ENCODE results near the gene PTP4A2. TPM values are rescaled to one million over a fixed set of nuclear protein-coding genes. Genes with fewer than 3 reads are reported as not detected.

PTP4A2 gene
- total and polyA plus RNA-seq, 4 experiments from 2014 or later = 254 to 529 (median 339) TPM

GRCh38 chr1:31959521-31960340 is 21.6 kb upstream of the PTP4A2 start:
- no peaks in the 10 kb centered on the region for H3K27me3 Mint-ChIP-seq
- Histone ChIP-seq H3K27me3 (ENCODE audit: insufficient read depth, low read length) (no peaks in the 10 kb centered on the region), H3K4me3 (ENCODE audit: low read length in 2 of 2) (no peak overlapping the region), H3K27ac (ENCODE audit: low read depth, low read length) (no peak overlapping the region), H3K36me3 (ENCODE audit: insufficient read depth, low read length) (no peaks in the 10 kb centered on the region), H3K4me1 (ENCODE audit: insufficient read depth, low read length) (peaks cover 73% of the 10 kb centered on the region), H3K9me3 (ENCODE audit: control insufficient read depth in 1 of 2, low read length in 2 of 2) (no peaks in the 10 kb centered on the region)
- no peak for DNase-seq
- POLR2A ChIA-PET (ENCODE audit: partially characterized antibody) = interaction anchor here (17.0 kb wide), 1 partner anchor 20 kb away, joined by 545 read pairs; the partner anchor contains the start of gene PTP4A2
- H3K4me1 Mint-ChIP-seq = peaks cover 48 to 83% (median 64%) of the 10 kb centered on the region in 4 donors
- no peaks in the 10 kb centered on the region for H3K9me3 Mint-ChIP-seq
- H3K36me3 Mint-ChIP-seq = no peaks in the 10 kb centered on the region
- H3K4me3 Mint-ChIP-seq = peak overlapping the region in 2 of 8 donors; percentile 17 to 28
- peak overlapping the region in 4 of 7 donors; percentile 19 to 74 (median 70) for H3K27ac Mint-ChIP-seq
- CTCF ChIA-PET (ENCODE audit: partially characterized antibody) = interaction anchor here (1.0 to 10.2 kb wide), 4 partner anchors 18 to 171 kb away, joined by 3 to 208 read pairs (median 54); partner anchors contain the start of genes PTP4A2 and SPOCD1
- intact Hi-C loops (cut with micrococcal nuclease) = loop anchor here (5.0 kb wide), 1 partner anchor 32 kb away; no protein-coding TSS in a partner anchor

GRCh38 chr1:31957701-31958674 is 19.8 kb upstream of the PTP4A2 start:
- POLR2A ChIA-PET (ENCODE audit: partially characterized antibody) = interaction anchor here (0.8 to 17.0 kb wide), 5 partner anchors 19 to 109 kb away, joined by 3 to 545 read pairs (median 5); partner anchors contain the start of gene PTP4A2
- H3K4me3 Mint-ChIP-seq = peak overlapping the region; percentile 1 to 80 (median 62)
- Histone ChIP-seq H3K27me3 (ENCODE audit: insufficient read depth, low read length) (no peaks in the 10 kb centered on the region), H3K4me1 (ENCODE audit: insufficient read depth, low read length) (peaks cover 71% of the 10 kb centered on the region), H3K9me3 (ENCODE audit: control insufficient read depth in 1 of 2, low read length in 2 of 2) (no peaks in the 10 kb centered on the region), H3K27ac (ENCODE audit: low read depth, low read length) (peak overlapping the region; percentile 38), H3K4me3 (ENCODE audit: low read length in 2 of 2) (no peak overlapping the region), H3K36me3 (ENCODE audit: insufficient read depth, low read length) (no peaks in the 10 kb centered on the region)
- CTCF ChIA-PET (ENCODE audit: partially characterized antibody) = interaction anchor here (0.6 to 10.6 kb wide), 12 partner anchors 9 to 169 kb away, joined by 3 to 174 read pairs (median 4); partner anchors contain the start of gene PTP4A2
- peak in 1 of 5 donors; percentile 70 for DNase-seq
- intact Hi-C loops (cut with micrococcal nuclease) = no loop called here
- H3K36me3 Mint-ChIP-seq = no peaks in the 10 kb centered on the region
- H3K27me3 Mint-ChIP-seq = no peaks in the 10 kb centered on the region
- H3K4me1 Mint-ChIP-seq = peaks cover 46 to 82% (median 62%) of the 10 kb centered on the region in 4 donors
- H3K27ac Mint-ChIP-seq = peak overlapping the region; percentile 76 to 92 (median 89)
- H3K9me3 Mint-ChIP-seq = no peaks in the 10 kb centered on the region

DNA sequence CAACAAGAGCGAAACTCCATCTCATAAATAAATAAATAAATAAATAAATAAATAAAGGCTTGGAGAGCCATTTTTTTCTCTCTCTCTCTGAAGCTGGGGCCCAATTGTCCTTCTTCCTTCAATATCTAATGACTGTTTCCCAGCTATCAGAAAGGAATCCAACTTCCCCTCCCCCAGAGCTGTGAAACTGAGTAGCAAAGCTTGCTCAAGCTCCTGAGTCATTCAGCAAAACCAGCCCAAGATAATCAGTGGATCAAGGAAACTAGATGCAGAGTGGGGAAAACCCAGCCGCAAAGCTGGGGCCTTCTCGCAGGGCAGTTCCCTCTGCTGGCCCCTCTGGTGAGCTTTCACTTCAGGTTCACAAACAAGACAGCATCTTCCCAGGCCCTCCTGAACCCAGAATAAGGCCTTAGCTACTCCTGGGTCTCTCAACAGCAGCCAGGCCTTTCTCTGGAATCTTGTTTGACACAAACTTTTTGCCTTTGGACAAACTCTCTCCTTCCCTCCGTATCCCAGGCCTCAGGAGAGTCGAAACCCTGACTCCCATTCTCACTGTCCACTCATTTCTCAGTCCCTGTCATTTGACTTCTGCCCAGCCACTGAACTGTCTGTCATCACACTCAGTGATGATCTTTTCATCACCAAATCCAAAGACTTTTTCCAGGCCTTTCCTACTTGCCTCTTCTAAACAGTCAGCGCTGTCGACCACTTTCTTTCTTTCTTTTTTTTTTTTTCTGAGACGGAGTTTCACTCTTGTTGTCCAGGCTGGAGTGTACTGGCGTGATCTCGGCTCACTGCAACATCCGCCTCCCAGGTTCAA is 18.0 kb upstream of the PTP4A2 start:
- POLR2A ChIA-PET (ENCODE audit: partially characterized antibody) = interaction anchor here (0.7 to 17.0 kb wide), 12 partner anchors 8 to 438 kb away, joined by 3 to 545 read pairs (median 4); partner anchors contain the start of genes BSDC1 and PTP4A2
- Histone ChIP-seq H3K4me1 (ENCODE audit: insufficient read depth, low read length) (peaks cover 70% of the 10 kb centered on the region), H3K27ac (ENCODE audit: low read depth, low read length) (peak overlapping the region; percentile 78), H3K36me3 (ENCODE audit: insufficient read depth, low read length) (no peaks in the 10 kb centered on the region), H3K9me3 (ENCODE audit: control insufficient read depth in 1 of 2, low read length in 2 of 2) (no peaks in the 10 kb centered on the region), H3K27me3 (ENCODE audit: insufficient read depth, low read length) (no peaks in the 10 kb centered on the region), H3K4me3 (ENCODE audit: low read length in 2 of 2) (no peak overlapping the region)
- intact Hi-C loops (cut with micrococcal nuclease) = loop anchor here (1.0 kb wide), 2 partner anchors 12 to 17 kb away; no protein-coding TSS in a partner anchor
- Mint-ChIP-seq H3K9me3 (no peaks in the 10 kb centered on the region), H3K4me1 (peaks cover 49 to 85% (median 63%) of the 10 kb centered on the region in 4 donors), H3K27me3 (no peaks in the 10 kb centered on the region), H3K4me3 (peak overlapping the region in 7 of 8 donors; percentile 70 to 86 (median 78)), H3K27ac (peak overlapping the region; percentile 91 to 96 (median 93)), H3K36me3 (no peaks in the 10 kb centered on the region)
- peak; percentile 72 to 93 (median 76) for DNase-seq
- CTCF ChIA-PET (ENCODE audit: partially characterized antibody) = interaction anchor here (0.6 to 10.6 kb wide), 21 partner anchors 9 to 193 kb away, joined by 3 to 174 read pairs (median 4); partner anchors contain the start of genes PTP4A2 and SPOCD1

DNA sequence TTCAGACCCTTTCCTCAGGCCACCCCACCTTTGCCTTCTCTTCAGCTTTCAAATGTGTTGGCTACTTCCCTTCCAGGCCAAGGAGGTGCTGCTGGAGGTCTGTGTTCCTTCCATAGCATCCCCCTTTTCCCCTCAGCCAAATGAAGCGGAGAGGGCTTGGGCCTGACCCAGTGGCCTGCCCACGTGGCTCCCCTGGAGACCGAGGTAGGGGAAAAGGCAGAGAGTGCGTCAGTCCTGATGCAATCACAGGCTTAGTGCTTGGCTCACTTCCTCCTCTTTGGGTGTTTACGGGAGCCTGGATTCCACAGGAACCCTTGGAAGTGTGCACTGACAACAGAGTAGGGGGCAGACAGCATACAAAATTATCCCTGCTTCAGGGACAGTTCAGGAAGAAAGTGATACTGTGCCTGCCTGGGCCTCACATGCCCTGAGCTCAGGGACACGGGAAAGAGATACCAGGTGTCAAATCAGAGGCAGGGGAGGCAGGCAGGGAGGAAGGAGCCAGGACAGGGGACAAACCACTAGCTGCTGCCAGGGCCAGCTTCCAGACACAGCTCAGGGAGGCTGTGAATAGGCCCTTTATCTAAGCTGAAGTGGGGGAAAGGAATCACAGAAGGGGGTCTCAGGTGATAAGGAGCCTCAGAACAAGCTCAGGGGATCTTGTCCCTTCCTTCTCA is 16.6 kb upstream of the PTP4A2 start:
- no peaks in the 10 kb centered on the region for H3K9me3 Mint-ChIP-seq
- CTCF ChIA-PET (ENCODE audit: partially characterized antibody) = interaction anchor here (0.7 to 10.6 kb wide), 13 partner anchors 8 to 192 kb away, joined by 3 to 174 read pairs (median 6); partner anchors contain the start of genes PTP4A2 and SPOCD1
- H3K27ac Mint-ChIP-seq = peak overlapping the region; percentile 47 to 92 (median 89)
- H3K4me1 ChIP-seq (ENCODE audit: insufficient read depth, low read length) = peaks cover 62% of the 10 kb centered on the region
- no peaks in the 10 kb centered on the region for H3K27me3 ChIP-seq (ENCODE audit: insufficient read depth, low read length)
- no peak overlapping the region for H3K4me3 ChIP-seq (ENCODE audit: low read length in 2 of 2)
- H3K27ac ChIP-seq (ENCODE audit: low read depth, low read length) = peak overlapping the region; percentile 37
- no peaks in the 10 kb centered on the region for H3K27me3 Mint-ChIP-seq
- no peak for DNase-seq
- intact Hi-C loops (cut with micrococcal nuclease) = no loop called here
- H3K36me3 ChIP-seq (ENCODE audit: insufficient read depth, low read length) = no peaks in the 10 kb centered on the region
- peaks cover 43 to 75% (median 56%) of the 10 kb centered on the region in 4 donors for H3K4me1 Mint-ChIP-seq
- POLR2A ChIA-PET (ENCODE audit: partially characterized antibody) = interaction anchor here (0.6 to 17.0 kb wide), 9 partner anchors 9 to 128 kb away, joined by 3 to 545 read pairs (median 5); partner anchors contain the start of gene PTP4A2
- no peaks in the 10 kb centered on the region for H3K9me3 ChIP-seq (ENCODE audit: control insufficient read depth in 1 of 2, low read length in 2 of 2)
- no peaks in the 10 kb centered on the region for H3K36me3 Mint-ChIP-seq
- peak overlapping the region in 7 of 8 donors; percentile 13 to 80 (median 37) for H3K4me3 Mint-ChIP-seq

- intact Hi-C loops (cut with micrococcal nuclease) = no loop called here
- Histone ChIP-seq H3K9me3 (ENCODE audit: control insufficient read depth in 1 of 2, low read length in 2 of 2) (no peaks in the 10 kb centered on the region), H3K36me3 (ENCODE audit: insufficient read depth, low read length) (no peaks in the 10 kb centered on the region), H3K27ac (ENCODE audit: low read depth, low read length) (no peak overlapping the region), H3K4me3 (ENCODE audit: low read length in 2 of 2) (no peak overlapping the region), H3K4me1 (ENCODE audit: insufficient read depth, low read length) (peaks cover 52% of the 10 kb centered on the region), H3K27me3 (ENCODE audit: insufficient read depth, low read length) (no peaks in the 10 kb centered on the region)
- DNase-seq = no peak
- Mint-ChIP-seq H3K4me3 (peak overlapping the region in 2 of 8 donors; percentile 23 to 39), H3K9me3 (no peaks in the 10 kb centered on the region), H3K4me1 (peaks cover 34 to 59% (median 44%) of the 10 kb centered on the region in 4 donors), H3K27ac (peak overlapping the region in 4 of 7 donors; percentile 25 to 89 (median 62)), H3K27me3 (no peaks in the 10 kb centered on the region), H3K36me3 (no peaks in the 10 kb centered on the region)
- ChIA-PET CTCF (ENCODE audit: partially characterized antibody) (interaction anchor here (0.7 to 10.6 kb wide), 8 partner anchors 9 to 157 kb away, joined by 3 to 174 read pairs (median 5); partner anchors contain the start of genes PTP4A2 and SPOCD1), POLR2A (ENCODE audit: partially characterized antibody) (interaction anchor here (0.9 to 17.0 kb wide), 4 partner anchors 13 to 124 kb away, joined by 3 to 545 read pairs (median 4); partner anchors contain the start of gene PTP4A2)
Measured at GRCh38 chr1:31952825-31953220, 14.7 kb upstream of the PTP4A2 start.
